Left ventricle myocardium superior (tissue), 1 donor: ENCODE data around the gene RBM47. TPM values are rescaled to one million over a fixed set of nuclear protein-coding genes. Genes with fewer than 3 reads are reported as not detected.
A peak's percentile ranks its signal among the peaks of the same experiment; 100 is the strongest.

Source experiments
- ATAC-seq: fragments of 200-7000 bp; cut with Tn5 transposase; one replicate; pipeline ENCODE4 v1.9.1; 2020; ENCODE audit warnings: mild to moderate bottlenecking, moderate library complexity
- DNase-seq: peaks from one replicate; pipeline ENCODE4 v3.0.0-alpha.2; 2020
- intact Hi-C: fragments of 100-400 bp; cut with micrococcal nuclease; formaldehyde crosslinking; loops from one replicate; pipeline ENCODE4 v1.11.0; 2022
- total RNA-seq: library from RNA; stranded (reverse); fragmentation: NEBNext Ultra II Directional; extraction: Animal tissue kit (Norgen Biotek cat#: 25700); gene quantifications from one replicate; pipeline ENCODE4 v1.2.1, GENCODE V29; 2021
- donor health status: DM: no; HTN: yes; CAD: no; lungs with severe emphysema.

The RBM47 gene
- total RNA-seq, 1 donor from 2014 or later: 2.9 TPM

DNA sequence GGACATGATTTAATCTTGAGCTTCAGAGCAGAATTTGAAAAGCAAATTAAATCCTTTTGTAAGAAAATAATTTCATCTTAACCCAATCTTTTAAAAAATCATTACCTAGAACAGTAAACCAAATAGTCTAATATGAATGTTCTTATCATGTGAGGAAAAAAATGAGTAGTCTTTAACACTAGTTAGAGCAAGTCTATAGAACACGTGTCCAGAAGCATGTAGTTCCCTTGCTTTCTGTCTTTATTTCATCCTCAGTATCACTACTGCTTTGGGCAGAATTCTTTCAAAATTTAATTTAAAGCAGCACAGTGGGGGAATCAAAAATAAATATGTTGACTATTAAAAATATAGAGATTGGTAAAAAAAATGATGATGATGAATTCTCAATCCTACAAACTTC is 2.1 kb downstream of the RBM47 start:
- no peak for ATAC-seq

GRCh38 chr4:40626183-40626990 is 3.3 kb downstream of the RBM47 start:
- no peak for ATAC-seq
- intact Hi-C loops: no loop called here
- DNase-seq: no peak

More for the DNA sequence above, 2.1 kb downstream of the RBM47 start:
- intact Hi-C loops: no loop called here
- no peak for DNase-seq

DNA sequence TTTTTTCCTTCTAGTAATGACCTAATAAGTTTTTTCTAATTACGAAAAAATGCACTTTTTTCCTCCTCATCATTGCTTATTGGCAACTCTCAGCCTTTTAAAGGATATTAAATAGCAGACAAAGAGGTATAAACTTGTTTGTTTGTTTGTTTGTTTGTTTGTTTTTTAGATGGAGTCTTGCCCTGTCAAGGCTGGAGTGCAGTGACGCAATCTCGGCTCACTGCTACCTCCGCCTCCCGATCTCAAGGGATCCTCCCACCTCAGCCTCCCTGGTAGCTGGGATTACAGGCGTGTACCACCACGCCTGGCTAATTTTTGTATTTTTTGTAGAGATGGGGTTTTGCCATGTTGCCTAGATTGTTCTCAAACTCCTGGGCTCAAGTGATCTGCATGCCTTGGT is 6.0 kb downstream of the RBM47 start:
- intact Hi-C loops: no loop called here
- no peak for ATAC-seq

DNA sequence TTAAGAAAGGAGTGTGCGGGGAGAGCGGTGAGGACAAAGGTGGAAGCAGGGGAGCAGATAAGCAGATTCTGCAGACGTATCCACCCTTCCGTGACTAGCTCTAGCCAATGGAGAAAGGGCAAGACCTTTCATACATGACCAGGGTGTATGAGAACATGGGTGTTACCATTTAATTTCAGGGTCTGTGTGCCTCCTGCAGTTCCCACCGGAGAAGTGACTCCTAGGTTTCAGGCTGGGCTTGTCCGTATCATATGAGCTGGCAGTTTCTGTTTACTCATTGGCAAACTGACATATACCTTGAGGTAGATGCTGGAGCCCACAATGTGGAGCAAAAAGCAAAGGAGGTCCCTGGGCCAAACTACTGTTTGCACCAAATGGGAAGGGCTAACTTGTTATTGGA is 6.8 kb downstream of the RBM47 start:
- intact Hi-C loops: no loop called here
- ATAC-seq (no peak), DNase-seq (no peak)

More for the DNA sequence above, 6.0 kb downstream of the RBM47 start:
- no peak for DNase-seq

DNA sequence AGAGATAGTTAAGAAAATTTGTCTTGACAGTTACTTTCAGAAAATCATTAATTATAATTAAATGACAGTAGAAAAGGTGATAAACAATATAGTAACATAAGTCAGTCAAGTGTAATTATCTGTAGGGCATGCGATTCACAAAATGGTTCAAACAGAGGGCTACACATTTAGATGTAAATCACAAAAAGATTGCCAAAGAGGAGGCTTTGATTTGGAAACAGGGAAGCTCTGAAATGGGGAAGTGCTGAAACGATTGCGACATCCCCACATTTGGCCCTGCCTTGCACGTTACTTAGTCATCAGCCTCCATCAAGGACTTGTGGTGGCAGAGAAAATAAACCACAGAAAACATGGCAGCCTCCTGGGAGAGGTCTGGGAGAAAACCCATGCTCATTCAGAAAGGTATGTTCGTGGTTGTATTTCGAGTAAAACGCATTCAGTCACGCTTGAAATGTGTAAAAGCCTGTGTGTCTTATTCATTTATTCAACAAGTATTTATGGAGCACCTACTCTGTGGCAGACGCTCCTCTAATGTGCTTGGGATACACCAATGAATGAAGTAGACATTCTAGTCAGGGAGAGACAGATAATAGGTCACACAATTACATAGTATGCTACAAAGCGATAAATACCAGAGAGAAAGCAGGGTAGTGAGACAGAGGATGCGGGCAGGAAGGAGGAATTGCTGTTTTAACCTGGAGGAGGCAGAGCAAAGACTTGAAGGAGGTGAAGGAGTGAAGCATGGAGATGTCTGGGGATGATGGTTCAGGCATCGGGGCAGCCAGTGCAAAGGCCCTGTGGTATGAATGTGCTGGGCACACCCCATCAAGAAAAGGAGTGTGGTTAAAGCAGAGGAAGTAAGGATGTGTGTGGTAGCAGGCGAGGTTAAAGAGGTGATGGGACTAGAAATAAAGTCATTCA is 7.8 kb downstream of the RBM47 start:
- DNase-seq (peak; percentile 67), ATAC-seq (peak; percentile 80)
- intact Hi-C loops: no loop called here

DNA sequence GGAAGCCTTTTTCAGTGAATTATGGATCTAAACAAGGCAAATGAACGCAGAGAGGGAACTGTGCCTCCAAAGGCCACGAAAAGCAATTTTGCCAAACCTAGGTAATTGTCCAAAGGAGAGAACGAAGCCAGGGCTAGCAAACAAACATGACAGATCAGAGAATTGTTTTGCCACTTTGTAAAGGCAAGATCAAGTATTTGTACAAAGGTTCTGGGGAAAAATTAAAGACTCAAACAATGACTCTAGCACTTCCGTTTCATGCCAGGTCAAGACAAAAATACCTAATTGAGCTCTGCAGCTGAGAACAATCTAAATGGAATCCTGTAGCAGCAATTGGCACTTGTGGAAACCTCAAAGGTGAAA is 8.5 kb downstream of the RBM47 start:
- DNase-seq: no peak
- intact Hi-C loops: no loop called here
- ATAC-seq: no peak

- DNase-seq (no peak), ATAC-seq (no peak)
- intact Hi-C loops: no loop called here
Observed at GRCh38 chr4:40619600-40619999, 10.1 kb downstream of the RBM47 start.

- no peak for ATAC-seq
- intact Hi-C loops: no loop called here
- DNase-seq: no peak
Observed at GRCh38 chr4:40617872-40618271, 11.8 kb downstream of the RBM47 start.

- intact Hi-C loops: no loop called here
- DNase-seq (no peak), ATAC-seq (no peak)
Observed at GRCh38 chr4:40614031-40614430, 15.6 kb downstream of the RBM47 start.

DNA sequence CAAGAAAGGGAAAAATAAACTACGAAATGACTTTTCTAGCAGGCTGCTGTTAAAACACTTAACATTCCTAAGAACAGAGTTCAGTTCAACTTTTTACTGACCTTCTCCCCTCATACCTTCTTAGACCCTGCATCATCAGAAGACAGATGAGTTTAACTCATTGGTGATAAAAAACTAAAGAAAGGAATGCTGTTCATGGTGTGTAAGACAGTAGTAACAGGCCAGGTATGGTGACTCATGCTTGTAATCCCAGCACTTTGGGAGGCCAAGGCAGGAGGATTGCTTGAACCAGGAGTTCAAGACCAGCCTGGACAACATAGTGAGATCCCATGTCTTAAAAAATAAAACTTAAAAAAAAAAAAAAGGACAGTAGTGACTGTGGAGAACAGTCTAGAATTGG is 16.2 kb downstream of the RBM47 start:
- intact Hi-C loops: no loop called here
- ATAC-seq: no peak
- DNase-seq: no peak

DNA sequence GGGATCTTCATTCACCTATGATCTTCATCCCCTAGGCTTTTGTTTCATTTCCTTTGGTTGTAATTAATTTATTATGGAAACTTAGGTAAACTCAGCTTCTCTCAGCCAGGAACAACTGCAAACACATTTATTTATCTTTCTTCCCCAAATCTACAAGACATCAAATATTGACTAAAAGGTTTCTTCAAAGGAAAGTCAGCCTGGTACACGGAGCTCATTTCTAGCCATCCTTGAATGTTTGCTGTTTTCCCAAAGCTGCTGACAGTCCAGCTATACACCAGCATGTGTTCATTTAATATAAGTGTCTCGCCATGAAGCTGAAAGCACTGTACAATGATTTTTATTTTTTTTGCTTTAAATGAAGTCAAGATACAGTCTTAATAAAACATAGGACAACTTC is 16.8 kb downstream of the RBM47 start:
- DNase-seq (no peak), ATAC-seq (no peak)
- intact Hi-C loops: no loop called here

DNA sequence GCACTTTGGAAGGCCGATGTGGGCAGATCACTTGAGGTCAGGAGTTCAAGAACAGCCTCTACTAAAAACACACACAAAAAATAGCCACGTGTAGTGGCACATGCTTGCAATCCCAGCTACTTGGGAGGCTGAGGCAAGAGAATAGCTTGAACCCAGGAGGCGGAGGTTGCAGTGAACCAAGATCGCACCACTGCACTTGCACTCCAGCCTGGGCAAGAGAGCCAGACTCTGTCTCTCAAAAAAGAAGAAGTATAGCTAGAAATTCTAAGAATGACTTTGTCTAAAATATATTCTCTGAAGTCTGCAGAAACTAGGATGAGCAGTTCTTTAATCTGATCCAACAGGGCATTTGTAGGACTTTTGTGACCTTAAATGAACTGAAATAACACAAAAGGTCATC is 17.4 kb downstream of the RBM47 start:
- intact Hi-C loops: no loop called here
- DNase-seq: no peak
- ATAC-seq: no peak

DNA sequence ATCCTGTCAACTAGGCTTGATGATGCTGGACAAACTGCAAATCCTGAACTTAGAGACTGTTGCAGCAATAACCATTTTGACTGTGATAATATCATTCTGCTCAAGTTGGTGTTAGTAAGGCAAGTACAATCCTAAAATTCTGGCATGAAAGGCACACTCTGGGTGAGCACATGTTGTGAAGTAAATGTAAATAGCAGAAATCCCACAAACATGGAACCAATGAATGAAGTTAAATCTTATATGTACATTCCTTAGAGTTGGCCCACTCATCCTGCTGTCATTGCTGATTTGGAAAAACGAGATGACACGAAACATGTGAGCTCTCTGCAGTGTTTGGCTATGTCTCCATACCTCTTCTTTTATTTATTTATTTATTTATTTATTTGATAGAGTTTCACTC is 21.0 kb downstream of the RBM47 start:
- DNase-seq (no peak), ATAC-seq (no peak)
- intact Hi-C loops: no loop called here

DNA sequence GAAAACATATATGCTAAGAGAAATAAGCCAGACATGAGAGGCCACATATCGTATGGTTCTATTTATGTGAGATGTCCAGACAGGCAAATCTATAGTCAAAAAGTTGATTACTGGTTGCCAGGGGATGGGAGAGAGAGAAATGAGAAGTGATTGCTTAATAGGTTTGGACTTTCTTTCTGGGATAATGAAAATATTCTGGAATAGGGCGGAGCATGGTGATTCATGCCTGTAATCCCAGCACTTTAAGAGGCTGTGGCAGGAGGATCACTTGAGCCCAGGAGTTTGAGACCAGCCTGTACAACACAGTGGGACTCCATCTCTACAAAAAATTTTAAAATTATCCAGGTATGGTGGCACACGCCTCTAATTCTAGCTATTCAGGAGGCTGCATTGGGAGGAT is 22.4 kb downstream of the RBM47 start:
- intact Hi-C loops: no loop called here
- DNase-seq (no peak), ATAC-seq (no peak)

DNA sequence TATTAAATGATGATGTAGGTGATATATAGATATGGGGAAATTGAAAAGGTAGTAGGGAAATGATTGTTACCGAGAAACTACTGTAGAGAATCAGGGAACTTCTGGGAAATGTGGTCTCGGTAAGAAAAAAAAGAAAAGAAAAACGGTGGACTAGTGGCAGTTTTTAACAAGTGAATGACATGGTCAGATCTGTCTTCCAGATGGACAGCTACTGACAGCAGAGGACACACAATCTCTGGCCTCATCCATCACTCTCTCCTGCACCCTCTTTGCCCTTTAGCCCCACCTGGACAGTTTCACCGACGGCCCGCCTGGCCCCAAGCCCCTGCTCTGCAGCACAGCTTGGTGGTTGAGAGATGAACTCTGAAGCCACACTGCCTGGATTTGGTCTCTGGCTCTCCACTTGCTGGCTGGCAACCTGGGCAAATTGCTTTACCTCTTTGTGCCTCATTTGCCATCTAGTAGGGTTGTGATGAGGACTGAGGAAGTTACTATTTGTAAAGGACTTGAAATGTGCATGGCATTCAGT is 23.4 kb downstream of the RBM47 start:
- DNase-seq (no peak), ATAC-seq (no peak)
- intact Hi-C loops: no loop called here

DNA sequence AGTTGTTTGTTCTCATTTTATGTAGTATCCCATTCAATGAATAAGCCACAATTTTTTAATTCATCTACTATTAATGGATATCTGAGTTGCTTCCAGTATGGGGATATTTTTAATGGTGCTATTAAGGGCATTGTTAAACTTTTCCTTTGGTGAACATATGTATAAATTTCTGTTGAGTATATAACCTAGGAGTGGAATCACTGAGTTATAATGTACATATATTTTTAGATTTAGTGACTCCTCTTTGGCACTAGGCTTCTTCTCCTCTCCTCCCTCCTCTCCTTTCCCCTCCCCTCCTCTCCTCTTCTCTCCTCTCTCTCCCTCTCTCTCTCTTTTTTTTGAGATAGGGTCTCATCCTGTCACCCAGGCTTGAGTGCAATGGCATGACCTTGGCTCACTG is 26.4 kb downstream of the RBM47 start:
- ATAC-seq: no peak
- intact Hi-C loops: no loop called here
- no peak for DNase-seq

DNA sequence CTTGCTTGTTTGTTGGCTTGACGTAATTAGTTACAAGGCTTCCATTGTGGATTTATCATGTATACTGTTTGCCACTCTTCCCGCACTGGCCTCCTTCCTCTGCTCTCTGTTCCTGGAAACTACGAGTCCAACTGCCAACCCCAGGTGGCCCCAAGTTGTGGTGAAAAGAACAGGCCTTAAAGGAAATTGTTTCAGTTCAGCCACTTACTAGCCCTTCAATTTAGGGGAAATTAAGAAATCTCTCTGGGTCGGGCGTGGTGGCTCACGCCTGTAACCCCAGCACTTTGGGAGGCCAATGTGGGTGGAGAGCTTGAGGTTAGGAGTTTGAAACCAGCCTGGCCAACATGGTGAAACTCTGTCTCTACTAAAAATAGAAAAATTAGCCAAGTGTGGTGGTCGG is 28.0 kb downstream of the RBM47 start:
- intact Hi-C loops: no loop called here
- ATAC-seq (peak; percentile 58), DNase-seq (peak; percentile 29)

GRCh38 chr4:40600850-40601249 is 28.8 kb downstream of the RBM47 start:
- ATAC-seq (peak; percentile 68), DNase-seq (no peak)
- intact Hi-C loops: no loop called here

DNA sequence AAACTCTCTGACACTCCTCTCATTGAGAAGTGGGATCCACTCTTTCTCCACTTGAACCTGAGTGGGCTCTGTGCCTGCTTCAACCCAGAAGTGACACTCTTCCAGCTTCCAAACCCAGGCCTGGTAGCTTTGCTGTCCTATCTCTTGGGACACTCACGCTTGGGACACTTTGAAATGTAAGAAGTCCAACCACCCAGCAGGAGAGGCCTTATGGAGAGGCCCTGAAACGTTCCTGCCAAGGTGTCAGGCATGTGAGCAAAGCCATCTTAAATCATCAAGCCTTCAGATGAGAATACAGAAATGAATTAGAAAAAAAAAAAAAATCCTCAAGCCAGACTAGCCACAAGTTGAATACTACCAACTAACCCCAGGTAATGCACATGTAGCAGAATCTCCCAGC is 30.2 kb downstream of the RBM47 start:
- intact Hi-C loops: no loop called here
- ATAC-seq (no peak), DNase-seq (no peak)

DNA sequence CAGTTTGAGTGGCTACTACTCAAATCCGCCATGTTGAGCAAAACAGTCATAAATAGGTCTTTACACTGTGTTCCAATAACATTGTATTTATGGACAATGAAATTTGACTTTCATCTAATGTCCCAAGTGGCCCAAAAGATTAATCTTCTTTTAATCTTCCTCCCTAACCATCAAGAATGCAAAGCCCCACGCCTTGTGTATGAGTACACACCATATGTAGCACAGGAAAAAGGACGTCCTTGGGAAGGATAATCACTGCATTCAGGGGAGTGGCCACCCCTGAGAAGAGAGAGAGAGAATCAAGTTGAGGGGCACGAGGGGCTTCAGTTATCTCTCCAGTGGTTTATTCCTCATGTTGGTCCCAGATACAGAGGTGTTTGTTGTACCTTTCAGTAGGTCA is 33.1 kb downstream of the RBM47 start:
- intact Hi-C loops: no loop called here
- no peak for DNase-seq
- ATAC-seq: no peak
